GM21423 (cell line): Measurements from ENCODE around the gene ZNF772.
"Not testable (repeated sequence)": the region's sequence is repeated elsewhere in the genome, so short reads cannot be mapped to it uniquely, and the experiment has no call there.

Source experiments
- ATAC-seq: cut with Tn5 transposase; IDR thresholded peaks from one replicate; pipeline ENCODE4 v1.9.1; 2021; ENCODE audit warnings: mild to moderate bottlenecking, moderate library complexity; ENCODE audit not compliant: unreplicated experiment

The ZNF772 gene

GRCh38 chr19:57477191-57478008, at the start of gene ZNF772:
TSS of gene ZNF772 (minus strand) at chr19:57477566. CDS start at chr19:57477309, 257 bp downstream.
- ATAC-seq, result peak; percentile 96

DNA sequence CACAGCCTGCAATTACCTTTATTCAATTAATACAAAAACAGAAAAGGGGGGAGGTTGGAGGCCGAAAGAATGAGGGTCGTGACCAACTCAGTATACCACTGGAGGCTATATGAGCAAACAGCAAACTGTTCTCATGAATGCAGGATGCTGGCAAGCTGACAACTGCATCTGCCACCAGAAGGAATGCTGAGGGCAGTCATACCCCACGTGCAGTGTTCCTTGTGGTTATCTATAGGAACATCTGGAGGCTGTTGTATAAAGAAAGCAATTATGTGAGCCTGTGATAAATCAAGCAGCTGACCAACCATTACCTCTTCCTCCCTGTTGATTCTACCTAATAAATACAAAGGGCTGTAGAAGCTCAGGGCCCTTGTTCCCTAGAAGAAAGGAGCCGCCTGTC, 40.7 kb upstream of the ZNF772 start:
- not testable (repeated sequence) for ATAC-seq

DNA sequence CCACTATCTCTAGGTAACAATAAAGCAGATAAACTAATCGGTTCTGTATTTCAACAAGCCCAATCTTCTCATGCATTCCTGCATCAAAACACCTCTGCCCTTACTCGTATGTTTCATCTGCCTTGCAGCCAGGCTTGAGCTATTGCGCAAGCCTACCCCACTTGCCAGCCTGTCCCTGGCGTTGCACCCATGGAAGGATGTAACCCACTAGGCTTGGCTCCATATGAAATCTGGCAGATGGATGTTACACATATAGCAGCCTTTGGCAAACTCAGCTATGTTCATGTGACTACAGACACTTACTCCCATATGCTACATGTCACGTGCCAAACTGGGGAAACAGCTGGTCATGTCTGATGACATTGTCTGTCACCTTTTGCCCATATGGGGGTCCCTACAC, 37.9 kb upstream of the ZNF772 start:
- ATAC-seq, result no peak

DNA sequence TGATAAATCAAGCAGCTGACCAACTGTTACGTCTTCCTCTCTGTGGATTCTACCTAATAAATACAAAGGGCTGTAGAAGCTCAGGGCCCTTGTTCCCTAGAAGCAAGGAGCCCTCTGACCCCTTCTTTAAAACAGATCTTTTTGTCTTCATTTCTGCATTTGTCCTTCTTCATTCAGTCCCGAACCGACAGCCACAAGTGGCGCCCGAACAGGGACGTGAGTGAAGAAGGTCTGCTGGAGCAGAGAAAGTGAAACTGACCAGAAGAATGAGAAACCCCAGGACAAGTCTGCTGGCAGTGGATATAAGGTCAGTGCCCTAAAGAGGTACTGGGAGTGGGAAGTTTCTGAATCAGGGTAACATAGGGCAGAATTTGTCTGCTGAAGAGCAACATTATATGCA, 35.5 kb upstream of the ZNF772 start:
- no peak for ATAC-seq

DNA sequence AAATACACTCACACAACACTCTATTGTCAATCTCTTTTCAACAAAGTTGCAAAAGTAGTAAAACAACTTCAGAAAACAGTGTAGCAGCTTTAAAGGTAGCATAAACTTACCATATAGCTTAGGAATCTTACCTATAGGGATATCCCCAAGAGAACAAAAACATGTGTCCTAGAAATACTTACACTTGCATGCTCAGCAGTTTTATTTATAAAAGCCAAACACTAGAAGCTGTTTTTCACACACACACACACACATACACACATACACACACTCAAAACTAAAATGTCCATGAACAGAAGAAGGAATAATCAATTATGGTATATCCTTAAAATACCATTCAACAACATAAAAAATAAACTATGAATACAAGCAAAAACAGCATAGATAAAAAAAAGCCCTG, 34.1 kb upstream of the ZNF772 start:
- no peak for ATAC-seq

- no peak for ATAC-seq
These were observed 28.8 kb upstream of the ZNF772 start for GRCh38 chr19:57506163-57506562.

- ATAC-seq, result not testable (repeated sequence)
These were observed 23.0 kb upstream of the ZNF772 start for GRCh38 chr19:57500400-57500799.

- ATAC-seq, result peak; percentile 98
These were observed 22.5 kb upstream of the ZNF772 start, which contains the start of gene ZNF773 for GRCh38 chr19:57499680-57500395. TSS of gene ZNF773 (plus strand) at chr19:57499938. CDS start at chr19:57500081, 143 bp downstream.

GRCh38 chr19:57499332-57499679, 21.9 kb upstream of the ZNF772 start:
- not testable (repeated sequence) for ATAC-seq

DNA sequence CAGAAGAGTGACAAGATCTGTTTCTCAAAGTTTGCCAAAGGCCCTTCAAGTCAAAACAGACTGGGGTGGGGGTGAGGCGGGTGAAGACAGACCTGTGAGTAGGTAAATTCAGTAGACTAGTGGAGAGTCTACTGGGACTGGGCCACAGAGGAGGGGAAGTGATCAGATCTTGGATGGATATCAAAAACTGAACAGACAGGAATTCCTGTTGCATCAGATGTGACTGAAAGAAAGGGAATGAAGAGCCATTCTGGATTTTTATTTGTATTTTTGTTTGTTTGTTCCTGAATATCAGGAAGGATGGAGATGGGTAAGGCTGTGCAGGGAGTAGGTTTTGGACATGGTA, 10.9 kb upstream of the ZNF772 start:
- not testable (repeated sequence) for ATAC-seq

DNA sequence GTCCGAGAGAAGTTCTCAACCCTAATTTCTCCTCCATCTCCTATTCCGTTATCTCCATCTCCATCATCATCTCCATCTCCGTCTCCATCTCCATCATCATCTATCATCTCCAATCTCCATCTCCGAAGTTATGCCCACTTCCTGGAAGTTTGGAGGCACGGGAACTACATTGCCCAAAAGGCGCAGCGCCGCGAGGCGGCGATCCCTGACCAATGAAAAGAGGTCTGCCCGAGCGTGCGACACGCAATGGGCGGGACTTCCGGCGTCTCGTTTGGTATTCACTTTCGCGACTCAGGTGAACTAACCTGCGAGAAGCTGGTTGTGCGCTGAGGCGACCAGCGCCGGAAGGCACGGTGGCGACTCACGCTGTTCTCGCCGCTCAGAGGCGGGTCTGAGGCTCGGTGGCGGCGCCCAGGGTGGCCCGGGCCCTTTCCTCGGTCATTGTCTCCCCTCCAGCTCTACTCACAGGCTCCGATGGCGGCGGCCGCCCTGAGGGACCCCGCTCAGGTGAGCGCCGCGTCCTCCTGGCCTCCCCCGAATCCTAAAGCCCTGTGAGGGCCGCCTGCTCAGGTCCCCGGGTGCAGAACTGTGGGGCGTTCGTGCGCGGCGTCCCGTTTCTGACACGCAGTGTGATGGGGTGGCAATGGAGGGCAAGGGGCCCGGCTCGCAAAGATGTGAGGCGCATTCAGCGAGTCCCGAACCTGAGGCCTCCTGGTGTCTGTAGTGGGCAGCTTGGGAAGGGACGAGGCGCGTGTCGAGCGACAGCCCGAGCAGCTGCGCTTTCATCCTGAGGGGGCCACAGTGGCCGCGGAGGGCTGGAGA, 10.3 kb upstream of the ZNF772 start, which contains the start of gene ZNF419:
TSS of gene ZNF419 (plus strand) at position 274 of the 822 bp plus-strand sequence. CDS start at position 475, 201 bp downstream.
- peak; percentile 97 for ATAC-seq

DNA sequence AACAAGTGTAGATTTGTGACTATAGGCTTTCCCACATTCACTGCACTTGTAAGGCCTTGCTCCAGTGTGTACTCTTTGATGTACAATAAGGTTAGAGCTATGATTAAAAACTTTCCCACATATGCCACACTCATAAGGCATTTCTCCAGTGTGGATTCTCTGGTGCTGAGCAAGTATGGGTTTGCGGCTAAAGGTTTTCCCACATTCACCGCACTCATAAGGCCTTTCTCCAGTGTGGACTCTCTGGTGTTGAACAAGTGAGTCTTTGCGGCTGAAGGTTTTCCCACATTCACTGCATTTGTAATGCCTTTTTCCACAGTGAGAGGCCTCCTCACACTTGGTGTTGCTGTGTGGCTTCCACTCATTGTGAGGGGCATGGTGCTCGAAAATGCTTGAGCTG, 3.7 kb downstream of the ZNF772 start:
- ATAC-seq, result no peak

- no peak for ATAC-seq
These were observed 10.9 kb downstream of the ZNF772 start for GRCh38 chr19:57466489-57466888.

- ATAC-seq, result no peak
These were observed 11.5 kb downstream of the ZNF772 start for GRCh38 chr19:57465680-57466381.

DNA sequence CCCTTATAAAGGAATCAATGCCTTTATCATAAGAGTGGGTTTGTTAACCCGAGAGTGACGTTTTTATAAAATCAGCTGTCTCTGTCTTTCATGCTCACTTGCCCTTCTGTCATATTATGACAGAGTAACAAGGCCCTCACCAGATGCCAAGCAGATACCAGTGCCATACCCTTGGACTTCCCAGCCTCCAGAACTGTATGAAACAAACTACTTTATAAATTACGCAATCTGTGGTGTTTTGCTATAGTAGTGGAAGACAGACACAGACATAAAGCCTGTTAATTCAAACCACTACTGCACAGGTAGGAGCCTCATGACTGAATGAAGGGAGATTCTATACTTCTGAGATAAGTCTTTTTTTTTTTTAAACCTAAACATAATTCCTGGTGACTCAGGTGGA, 25.1 kb downstream of the ZNF772 start:
- no peak for ATAC-seq

DNA sequence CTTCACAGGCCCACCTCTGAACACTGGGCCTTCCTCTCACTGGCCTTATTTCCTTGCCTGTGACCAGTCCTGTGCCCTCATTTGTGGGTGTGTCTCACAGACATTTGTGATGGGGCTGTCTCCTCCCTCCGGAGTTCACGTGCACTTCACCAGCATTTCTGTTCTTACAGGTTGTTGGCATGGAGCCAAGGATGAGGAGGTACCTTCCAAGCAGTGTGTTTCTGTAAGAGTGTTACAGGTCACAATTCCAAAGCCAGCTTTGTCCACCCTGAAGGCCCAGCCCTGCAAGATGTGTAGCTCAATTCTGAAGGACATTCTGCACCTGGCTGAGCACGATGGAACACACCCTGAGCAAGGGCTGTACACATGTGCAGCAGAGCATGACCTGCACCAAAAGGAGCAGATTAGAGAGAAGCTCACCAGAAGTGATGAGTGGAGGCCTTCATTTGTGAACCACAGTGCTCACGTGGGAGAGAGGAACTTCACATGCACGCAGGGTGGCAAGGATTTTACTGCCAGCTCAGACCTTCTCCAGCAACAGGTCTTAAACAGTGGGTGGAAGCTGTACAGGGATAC, 34.2 kb downstream of the ZNF772 start:
- no peak for ATAC-seq

DNA sequence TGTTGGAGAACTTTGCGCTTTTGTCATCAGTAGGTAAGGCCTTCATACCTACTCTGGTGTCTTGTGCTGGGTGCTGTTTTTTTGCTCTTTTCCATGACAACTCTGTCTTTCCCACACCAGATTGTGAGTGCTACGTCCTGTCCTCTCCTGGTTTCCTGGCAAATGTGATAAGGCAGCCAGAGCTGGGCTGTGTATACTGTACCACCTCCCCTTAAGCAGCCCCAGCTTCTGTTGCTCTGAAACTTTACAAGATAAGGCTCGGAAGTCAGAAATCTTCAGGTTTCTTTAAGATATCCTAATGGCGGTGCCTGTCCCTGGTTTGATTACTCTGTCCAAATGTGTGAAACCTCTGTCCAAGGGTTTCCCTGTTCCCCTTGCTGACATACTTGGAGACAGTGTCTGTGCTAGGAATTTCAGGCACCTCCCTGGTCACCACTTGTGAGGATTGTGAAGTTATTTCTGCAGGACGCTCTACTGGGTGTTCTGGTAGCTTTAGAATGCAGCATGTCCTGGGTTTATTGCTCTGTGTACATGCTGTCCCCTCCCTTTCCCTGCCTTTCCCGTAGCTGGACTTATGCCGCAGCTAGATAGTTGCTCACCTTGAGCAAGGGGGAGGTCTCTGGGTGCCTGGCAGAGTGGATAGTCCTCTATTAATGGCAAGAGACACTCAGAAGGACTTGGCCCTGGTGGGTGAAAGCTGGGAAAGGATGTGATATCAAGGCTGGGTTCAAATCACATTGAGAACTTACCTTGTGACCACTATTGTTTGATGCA, 35.2 kb downstream of the ZNF772 start:
- no peak for ATAC-seq

GRCh38 chr19:57438925-57439324, 38.4 kb downstream of the ZNF772 start:
- ATAC-seq, result no peak

DNA sequence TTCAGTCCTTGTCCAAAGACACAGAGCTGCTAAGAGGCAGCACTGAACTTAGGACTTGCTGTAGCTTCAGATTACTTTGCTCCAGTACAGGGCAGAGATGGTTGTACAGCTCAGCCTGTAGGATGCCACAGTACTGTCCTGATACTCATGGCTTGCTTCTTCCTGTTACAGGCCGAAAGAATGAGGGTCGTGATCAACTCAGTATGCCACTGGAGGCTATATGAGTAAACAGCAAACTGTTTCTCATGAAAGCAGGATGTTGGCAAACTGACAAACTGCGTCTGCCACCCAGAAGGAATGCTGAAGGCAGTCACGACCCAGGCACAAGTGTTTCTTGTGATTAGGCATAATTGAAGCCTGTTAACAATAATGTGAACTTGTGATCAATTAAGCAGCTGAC, 39.4 kb downstream of the ZNF772 start:
- ATAC-seq, result no peak

- ATAC-seq, result no peak
These were observed 40.9 kb downstream of the ZNF772 start for GRCh38 chr19:57436417-57436816.
